OCI-LY3 (cell line): ENCODE results near the gene PRKCE.
"Not testable (repeated sequence)": the region's sequence is repeated elsewhere in the genome, so short reads cannot be mapped to it uniquely, and the experiment has no call there.

ENCODE experiments used
- H2AFZ ChIP-seq: fragments of 200-600, 300-600 bp; shearing (Covaris generic); 2 replicates; pipeline ENCODE4 v1.6.0; 2014; ENCODE audit warnings: antibody characterized with exemption, low read depth, low read length
- H3K27ac ChIP-seq: fragments of 200-600, 300-600 bp; sonication (generic); 2 replicates; pipeline ENCODE4 v1.5.1; 2014; ENCODE audit warnings: mild to moderate bottlenecking, low read length, moderate library complexity, mixed read lengths
- H3K27me3 ChIP-seq: fragments of 200-600, 300-600 bp; sonication (generic); 2 replicates; pipeline ENCODE4 v1.6.1; 2014; ENCODE audit warnings: low read depth, low read length, mixed read lengths
- H3K36me3 ChIP-seq: fragments of 200-600, 300-600 bp; sonication (generic); replicated peaks from 2 replicates; pipeline ENCODE3; 2014; ENCODE audit warnings: low read depth, low read length, mixed read lengths
- H3K4me1 ChIP-seq: fragments of 300-600, 200-600 bp; sonication (generic); 2 replicates; pipeline ENCODE4 v1.6.1; 2014; ENCODE audit warnings: low read length, mixed read lengths
- H3K4me2 ChIP-seq: fragments of 200-600, 300-600 bp; sonication (generic); 2 replicates; pipeline ENCODE4 v1.6.1; 2014; ENCODE audit warnings: low read length, mixed read lengths
- H3K4me3 ChIP-seq: fragments of 300-600, 200-600 bp; sonication (generic); 2 replicates; pipeline ENCODE4 v1.5.1; 2014; ENCODE audit warnings: antibody characterized with exemption, mild to moderate bottlenecking, low read length, moderate library complexity
- H3K79me2 ChIP-seq: fragments of 300-600, 200-600 bp; shearing (Covaris generic); 2 replicates; pipeline ENCODE4 v1.6.1; 2014; ENCODE audit warnings: mild to moderate bottlenecking, low read length, mixed read lengths
- H3K9ac ChIP-seq: fragments of 300-600, 200-600 bp; shearing (Covaris generic); 2 replicates; pipeline ENCODE4 v1.6.0; 2014; ENCODE audit warnings: mild to moderate bottlenecking, low read length, moderate library complexity
- H3K9me3 ChIP-seq: fragments of 200-600, 300-600 bp; shearing (Covaris generic); 2 replicates; pipeline ENCODE4 v1.6.1; 2014; ENCODE audit warnings: low read length, mixed read lengths; ENCODE audit not compliant: insufficient read depth
- H4K20me1 ChIP-seq: fragments of 200-600, 300-600 bp; sonication (generic); 2 replicates; pipeline ENCODE4 v1.6.1; 2016; ENCODE audit warnings: low read length, mixed read lengths; ENCODE audit not compliant: insufficient read depth
- CTCF ChIP-seq: fragments of 200-600, 300-600 bp; sonication (generic); IDR thresholded peaks from 2 replicates; pipeline ENCODE4 v1.5.1; 2014; ENCODE audit warnings: antibody characterized with exemption, low read length, low read depth
- EZH2phosphoT487 ChIP-seq: fragments of 200-600 bp; shearing (Covaris generic); IDR thresholded peaks from 2 replicates; pipeline ENCODE4 v1.6.1; 2018; ENCODE audit warnings: antibody characterized with exemption, mixed run types, low read depth

Gene PRKCE

GRCh38 chr2:46200861-46201605 is 549.6 kb downstream of the PRKCE start:
- no peaks in the 10 kb centered on the region for H3K79me2 ChIP-seq
- no peak overlapping the region for H3K9ac ChIP-seq
- H3K36me3 ChIP-seq: no peaks in the 10 kb centered on the region
- H3K4me3 ChIP-seq: no peak overlapping the region
- H3K4me2 ChIP-seq: no peak overlapping the region
- peaks cover 4% of the 10 kb centered on the region for H3K4me1 ChIP-seq
- H2AFZ ChIP-seq: no peak overlapping the region
- H3K9me3 ChIP-seq: no peaks in the 10 kb centered on the region
- H3K27me3 ChIP-seq: no peaks in the 10 kb centered on the region
- TF ChIP-seq CTCF: no peak
- no peak overlapping the region for H3K27ac ChIP-seq
- no peaks in the 10 kb centered on the region for H4K20me1 ChIP-seq

GRCh38 chr2:46202453-46202852 is 551.0 kb downstream of the PRKCE start:
- TF ChIP-seq EZH2phosphoT487 (no peak), CTCF (no peak)
- no peak overlapping the region for H3K4me2 ChIP-seq
- no peaks in the 10 kb centered on the region for H3K79me2 ChIP-seq
- no peak overlapping the region for H3K9ac ChIP-seq
- no peak overlapping the region for H3K4me3 ChIP-seq
- no peak overlapping the region for H3K27ac ChIP-seq
- no peaks in the 10 kb centered on the region for H3K9me3 ChIP-seq
- H4K20me1 ChIP-seq: no peaks in the 10 kb centered on the region
- H2AFZ ChIP-seq: no peak overlapping the region
- H3K27me3 ChIP-seq: no peaks in the 10 kb centered on the region
- H3K36me3 ChIP-seq: no peaks in the 10 kb centered on the region
- H3K4me1 ChIP-seq: peaks cover 4% of the 10 kb centered on the region

- Histone ChIP-seq H3K79me2 (no peaks in the 10 kb centered on the region), H3K9ac (no peak overlapping the region), H3K4me3 (no peak overlapping the region), H3K4me2 (no peak overlapping the region), H3K36me3 (no peaks in the 10 kb centered on the region), H2AFZ (no peak overlapping the region), H3K4me1 (peaks cover 4% of the 10 kb centered on the region), H3K27ac (no peak overlapping the region), H4K20me1 (no peaks in the 10 kb centered on the region), H3K9me3 (no peaks in the 10 kb centered on the region), H3K27me3 (no peaks in the 10 kb centered on the region)
- no peak for TF ChIP-seq CTCF
- TF ChIP-seq EZH2phosphoT487: no peak
These were observed 551.5 kb downstream of the PRKCE start for GRCh38 chr2:46202987-46203386.

GRCh38 chr2:46203636-46204035 is 552.2 kb downstream of the PRKCE start:
- H2AFZ ChIP-seq: not testable (repeated sequence)

More at GRCh38 chr2:46203636-46204035, 552.2 kb downstream of the PRKCE start:
- not testable (repeated sequence) for H3K36me3 ChIP-seq, H3K4me1 ChIP-seq, H3K9ac ChIP-seq, H3K27ac ChIP-seq, H4K20me1 ChIP-seq, H3K27me3 ChIP-seq, H3K9me3 ChIP-seq, H3K4me3 ChIP-seq, H3K79me2 ChIP-seq, H3K4me2 ChIP-seq
